GM23338 (cell line): ENCODE measurements around the gene FXYD2. TPM values are rescaled to one million over a fixed set of nuclear protein-coding genes. Genes with fewer than 3 reads are reported as not detected.

Experiments
- ATAC-seq: fragments of 200-7000 bp; cut with Tn5 transposase; 3 replicates; pipeline ENCODE4 v1.9.1; 2020
- DNase-seq: peaks from one replicate; pipeline ENCODE4 v3.0.0-alpha.2; 2015; ENCODE audit warnings: low spot score
- H2AFZ ChIP-seq: fragments of 200-600 bp; sonication (generic); 2 replicates; pipeline ENCODE4 v1.8.0; 2016; ENCODE audit warnings: antibody characterized with exemption, mild to moderate bottlenecking, moderate library complexity
- H3F3A ChIP-seq: fragments of 200-600 bp; sonication (generic); replicated peaks from 2 replicates; pipeline ENCODE4 v1.8.0; 2017; ENCODE audit warnings: antibody characterized with exemption, mixed run types, low read depth
- H3K27ac ChIP-seq: fragments of 200-600 bp; sonication (generic); 2 replicates; pipeline ENCODE4 v1.6.1; 2016; ENCODE audit warnings: low read depth
- H3K27me3 ChIP-seq: fragments of 200-600 bp; sonication (generic); 2 replicates; pipeline ENCODE4 v1.8.0; 2016; ENCODE audit warnings: mild to moderate bottlenecking, mixed run types, moderate library complexity; ENCODE audit not compliant: insufficient read depth
- H3K36me3 ChIP-seq: fragments of 200-600 bp; sonication (generic); 2 replicates; pipeline ENCODE4 v1.8.0; 2016; ENCODE audit warnings: mild to moderate bottlenecking; ENCODE audit not compliant: insufficient read depth
- H3K4me1 ChIP-seq: fragments of 200-600 bp; sonication (generic); 2 replicates; pipeline ENCODE4 v1.8.0; 2016; ENCODE audit warnings: mild to moderate bottlenecking, moderate library complexity; ENCODE audit not compliant: insufficient read depth
- H3K4me2 ChIP-seq: fragments of 200-600 bp; sonication (generic); 2 replicates; pipeline ENCODE4 v1.7.1; 2017; ENCODE audit warnings: mixed run types
- H3K4me3 ChIP-seq: fragments of 200-600 bp; sonication (generic); 2 replicates; pipeline ENCODE4 v1.6.1; 2016; ENCODE audit warnings: mixed run types
- H3K79me2 ChIP-seq: fragments of 200-600 bp; sonication (generic); replicated peaks from 2 replicates; pipeline ENCODE4 v1.8.0; 2017; ENCODE audit warnings: mild to moderate bottlenecking; ENCODE audit not compliant: insufficient read depth
- H3K9me2 ChIP-seq: fragments of 200-600 bp; sonication (generic); 2 replicates; pipeline ENCODE4 v1.8.0; 2017; ENCODE audit not compliant: insufficient read depth
- H4K20me1 ChIP-seq: fragments of 200-600 bp; sonication (generic); replicated peaks from 2 replicates; pipeline ENCODE4 v1.8.0; 2017; ENCODE audit warnings: mild to moderate bottlenecking; ENCODE audit not compliant: insufficient read depth
- H3K27ac Mint-ChIP-seq: 2 replicates; pipeline ENCODE4 v1.8.0; 2020; ENCODE audit warnings: inconsistent platforms, mild to moderate bottlenecking, moderate library complexity, mixed read lengths
- H3K27me3 Mint-ChIP-seq: 3 replicates; pipeline ENCODE4 v1.8.0; 2022; ENCODE audit warnings: low read depth, mild to moderate bottlenecking, moderate library complexity, mixed read lengths, inconsistent platforms; ENCODE audit not compliant: insufficient read depth, poor library complexity
- H3K36me3 Mint-ChIP-seq: 3 replicates; pipeline ENCODE4 v1.8.0; 2021; ENCODE audit warnings: low read depth, mild to moderate bottlenecking, inconsistent platforms, moderate library complexity, mixed read lengths
- H3K4me1 Mint-ChIP-seq: 3 replicates; pipeline ENCODE4 v1.8.0; 2020; ENCODE audit warnings: mild to moderate bottlenecking, inconsistent platforms, mixed read lengths
- H3K4me3 Mint-ChIP-seq: 3 replicates; pipeline ENCODE4 v1.8.0; 2021; ENCODE audit warnings: moderate library complexity, mild to moderate bottlenecking, inconsistent platforms, mixed read lengths
- H3K9me3 Mint-ChIP-seq: 3 replicates; pipeline ENCODE4 v1.8.0; 2020; ENCODE audit warnings: moderate library complexity, mild to moderate bottlenecking, inconsistent platforms, mixed read lengths
- CREB1 ChIP-seq: fragments of 250-450 bp; sonication (Bioruptor Pico); IDR thresholded peaks from 2 replicates; pipeline ENCODE4 v1.5.0; 2020; ENCODE audit warnings: low read depth, mild to moderate bottlenecking, moderate library complexity
- CTCF ChIP-seq, 2 experiments: fragments of 200-600 bp in 1 of 2; sonication (generic) in 1 of 2; conservative IDR thresholded peaks; 2 replicates each; pipeline versions ENCODE4 v1.5.1 to v1.6.1; 2016 to 2017; ENCODE audit warnings: antibody characterized with exemption in 2 of 2, low read depth in 2 of 2, mild to moderate bottlenecking in 2 of 2, moderate library complexity in 1 of 2
- ETS1 ChIP-seq: IDR thresholded peaks from 2 replicates; pipeline ENCODE4 v1.6.1; 2016; ENCODE audit warnings: antibody characterized with exemption
- EZH2 ChIP-seq: fragments of 200-600 bp; sonication (generic); IDR thresholded peaks from one replicate; pipeline ENCODE4 v1.8.0; 2017; ENCODE audit warnings: antibody characterized with exemption, mild to moderate bottlenecking, low read depth; ENCODE audit not compliant: unreplicated experiment
- EZH2phosphoT487 ChIP-seq: fragments of 200-600 bp; sonication (generic); IDR thresholded peaks from one replicate; pipeline ENCODE4 v1.8.1; 2018; ENCODE audit warnings: antibody characterized with exemption; ENCODE audit not compliant: unreplicated experiment
- JUNB ChIP-seq: IDR thresholded peaks from one replicate; pipeline ENCODE4 v1.6.1; 2016; ENCODE audit warnings: antibody characterized with exemption; ENCODE audit not compliant: unreplicated experiment
- NANOG ChIP-seq: IDR thresholded peaks from 2 replicates; pipeline ENCODE4 v1.6.1; 2016; ENCODE audit warnings: antibody characterized with exemption, borderline replicate concordance
- POLR2AphosphoS5 ChIP-seq: IDR thresholded peaks from 2 replicates; pipeline ENCODE4 v1.6.1; 2016; ENCODE audit warnings: antibody characterized with exemption, low read depth
- REST ChIP-seq: IDR thresholded peaks from one replicate; pipeline ENCODE4 v1.6.1; 2018; ENCODE audit warnings: antibody characterized with exemption; ENCODE audit not compliant: unreplicated experiment
- STAT1 ChIP-seq: IDR thresholded peaks from one replicate; pipeline ENCODE4 v1.6.1; 2016; ENCODE audit warnings: antibody characterized with exemption; ENCODE audit not compliant: unreplicated experiment
- ZNF114 ChIP-seq: fragments of 250-450 bp; sonication (Bioruptor Pico); IDR thresholded peaks from 2 replicates; pipeline ENCODE4 v1.5.0; 2020; ENCODE audit warnings: mild to moderate bottlenecking, moderate library complexity
- ZNF331 ChIP-seq: fragments of 250-450 bp; sonication (Bioruptor Pico); IDR thresholded peaks from 2 replicates; pipeline ENCODE4 v1.5.0; 2020; ENCODE audit warnings: low read depth, mild to moderate bottlenecking, moderate library complexity
- ZNF462 ChIP-seq: fragments of 250-450 bp; sonication (Bioruptor Pico); IDR thresholded peaks from 2 replicates; pipeline ENCODE4 v1.5.0; 2020; ENCODE audit warnings: mild to moderate bottlenecking, moderate library complexity
- polyA plus RNA-seq: library from polyadenylated mRNA; unstranded; fragments of >200 nt; fragmentation: Nextera tagmentation; extraction: Ambion mirVana; gene quantifications from 2 replicates; pipeline ENCODE4 v1.2.1, GENCODE V29; 2016
- total RNA-seq: library from RNA; depleted of rRNA; stranded (reverse); fragments of >200 nt; shearing (Covaris generic); gene quantifications from 2 replicates; pipeline ENCODE4 v1.2.3, GENCODE V29; 2014

FXYD2 gene
- total and polyA plus RNA-seq, 2 experiments from 2014 or later: 0.59 to 1.4 TPM

GRCh38 chr11:117851852-117852251 lies 27.3 kb upstream of the FXYD2 start:
- peaks cover 2% of the 10 kb centered on the region for H3K27me3 Mint-ChIP-seq
- no peak for ATAC-seq
- no peaks in the 10 kb centered on the region for H3K9me2 ChIP-seq

More at GRCh38 chr11:117851852-117852251, 27.3 kb upstream of the FXYD2 start:
- Histone ChIP-seq H3K36me3 (no peaks in the 10 kb centered on the region), H3K27ac (no peak overlapping the region), H3K4me3 (no peak overlapping the region), H3F3A (no peaks in the 10 kb centered on the region), H3K4me2 (no peak overlapping the region), H3K79me2 (no peaks in the 10 kb centered on the region), H4K20me1 (no peaks in the 10 kb centered on the region; the same call in 1 of the 2 replicates), H3K4me1 (no peaks in the 10 kb centered on the region), H3K27me3 (no peaks in the 10 kb centered on the region), H2AFZ (no peak overlapping the region)
- H3K36me3 Mint-ChIP-seq: peaks cover 13% of the 10 kb centered on the region
- TF ChIP-seq ZNF114 (CRISPR knock-in tag) (no peak), ZNF331 (CRISPR knock-in tag) (no peak), ZNF462 (CRISPR knock-in tag) (no peak), EZH2 (no peak), NANOG (no peak), EZH2phosphoT487 (no peak), STAT1 (no peak), REST (no peak), ETS1 (no peak), CREB1 (no peak), CTCF (conservative IDR thresholded peaks at IDR 0.05; ENCODE audit: low read depth in 2 of 2) (no peak), JUNB (no peak), POLR2AphosphoS5 (no peak)
- DNase-seq: no peak
- H3K9me3 Mint-ChIP-seq: peaks cover 9% of the 10 kb centered on the region; the same call in 2 of the 3 replicates
- H3K27ac Mint-ChIP-seq: no peak overlapping the region
- H3K4me3 Mint-ChIP-seq: no peak overlapping the region
- H3K4me1 Mint-ChIP-seq: peaks cover 23% of the 10 kb centered on the region
